ENCODE measurements around the gene EDA. TPM values are rescaled to one million over a fixed set of nuclear protein-coding genes. Genes with fewer than 3 reads are reported as not detected.

The EDA gene
- total RNA-seq, 1 experiment from 2014 or later = 0.98 TPM

GRCh38 chrX:70009970-70010369 lies 394.1 kb downstream of the EDA start:
- intact Hi-C loops (cut with micrococcal nuclease; ENCODE audit: unreplicated experiment) = no loop called here
- Mint-ChIP-seq H3K4me1 (ENCODE audit: low read depth, unreplicated experiment) (no peaks in the 10 kb centered on the region), H3K27ac (ENCODE audit: unreplicated experiment) (no peak overlapping the region), H3K27me3 (ENCODE audit: insufficient read depth, unreplicated experiment) (peaks cover 2% of the 10 kb centered on the region), H3K9me3 (ENCODE audit: unreplicated experiment) (no peaks in the 10 kb centered on the region), H3K36me3 (ENCODE audit: insufficient read depth, unreplicated experiment) (no peaks in the 10 kb centered on the region), H3K4me3 (ENCODE audit: unreplicated experiment) (no peak overlapping the region)
- Histone ChIP-seq H3K4me3 (ENCODE audit: low read depth, low read length) (no peak overlapping the region), H3K36me3 (ENCODE audit: control insufficient read depth, insufficient read depth, low read length) (no peaks in the 10 kb centered on the region), H3K9me3 (no peaks in the 10 kb centered on the region), H3K4me1 (no peaks in the 10 kb centered on the region), H3K27me3 (replicated peaks; ENCODE audit: control insufficient read depth, insufficient read depth, low read length) (no peaks in the 10 kb centered on the region)
- POLR2A ChIA-PET = no interaction called here
- no peak for DNase-seq
- CTCF ChIA-PET = no interaction called here
- TF ChIP-seq CTCF (IDR thresholded peaks at IDR 0.05; ENCODE audit: insufficient read depth in 1 of 2, low read depth in 1 of 2, low read length in 1 of 2, severe bottlenecking in 1 of 2, unreplicated experiment in 1 of 2) = no peak
- BruUV-seq (replicated peaks) = no TSS peak

- Mint-ChIP-seq H3K27me3 (ENCODE audit: insufficient read depth, unreplicated experiment) (peaks cover 6% of the 10 kb centered on the region), H3K4me3 (ENCODE audit: unreplicated experiment) (no peak overlapping the region), H3K27ac (ENCODE audit: unreplicated experiment) (no peak overlapping the region), H3K4me1 (ENCODE audit: low read depth, unreplicated experiment) (no peaks in the 10 kb centered on the region), H3K9me3 (ENCODE audit: unreplicated experiment) (no peaks in the 10 kb centered on the region), H3K36me3 (ENCODE audit: insufficient read depth, unreplicated experiment) (no peaks in the 10 kb centered on the region)
- CTCF ChIA-PET = no interaction called here
- H3K4me3 ChIP-seq (ENCODE audit: low read depth, low read length) = no peak overlapping the region
- H3K4me1 ChIP-seq = no peaks in the 10 kb centered on the region
- intact Hi-C loops (cut with micrococcal nuclease; ENCODE audit: unreplicated experiment) = no loop called here
- no peaks in the 10 kb centered on the region for H3K36me3 ChIP-seq (ENCODE audit: control insufficient read depth, insufficient read depth, low read length)
- no peak for DNase-seq
- TF ChIP-seq CTCF (IDR thresholded peaks at IDR 0.05; ENCODE audit: insufficient read depth in 1 of 2, low read depth in 1 of 2, low read length in 1 of 2, severe bottlenecking in 1 of 2, unreplicated experiment in 1 of 2) = no peak
- no TSS peak for BruUV-seq (replicated peaks)
- no peaks in the 10 kb centered on the region for H3K27me3 ChIP-seq (replicated peaks; ENCODE audit: control insufficient read depth, insufficient read depth, low read length)
- no peaks in the 10 kb centered on the region for H3K9me3 ChIP-seq
- POLR2A ChIA-PET = no interaction called here
These were observed 396.8 kb downstream of the EDA start for GRCh38 chrX:70012756-70013155.

GRCh38 chrX:70013466-70014381 lies 397.8 kb downstream of the EDA start:
- Mint-ChIP-seq H3K27me3 (ENCODE audit: insufficient read depth, unreplicated experiment) (peaks cover 6% of the 10 kb centered on the region), H3K27ac (ENCODE audit: unreplicated experiment) (no peak overlapping the region), H3K9me3 (ENCODE audit: unreplicated experiment) (no peaks in the 10 kb centered on the region), H3K4me1 (ENCODE audit: low read depth, unreplicated experiment) (no peaks in the 10 kb centered on the region), H3K4me3 (ENCODE audit: unreplicated experiment) (no peak overlapping the region), H3K36me3 (ENCODE audit: insufficient read depth, unreplicated experiment) (no peaks in the 10 kb centered on the region)
- no peak for DNase-seq
- H3K36me3 ChIP-seq (ENCODE audit: control insufficient read depth, insufficient read depth, low read length) = no peaks in the 10 kb centered on the region
- H3K4me1 ChIP-seq = no peaks in the 10 kb centered on the region
- intact Hi-C loops (cut with micrococcal nuclease; ENCODE audit: unreplicated experiment) = no loop called here
- H3K27me3 ChIP-seq (replicated peaks; ENCODE audit: control insufficient read depth, insufficient read depth, low read length) = no peaks in the 10 kb centered on the region
- no peaks in the 10 kb centered on the region for H3K9me3 ChIP-seq
- no peak for TF ChIP-seq CTCF (IDR thresholded peaks at IDR 0.05; ENCODE audit: insufficient read depth in 1 of 2, low read depth in 1 of 2, low read length in 1 of 2, severe bottlenecking in 1 of 2, unreplicated experiment in 1 of 2)
- CTCF ChIA-PET = no interaction called here
- BruUV-seq (replicated peaks) = no TSS peak
- POLR2A ChIA-PET = no interaction called here
- H3K4me3 ChIP-seq (ENCODE audit: low read depth, low read length) = no peak overlapping the region

All from Caco-2 (cell line).